ENCODE results near the gene GSG1L. TPM values are rescaled to one million over a fixed set of nuclear protein-coding genes. Genes with fewer than 3 reads are reported as not detected.

The GSG1L gene
- total and polyA plus RNA-seq, 2 experiments from 2014 or later: not detected

- Histone ChIP-seq H3K79me2 (no peaks in the 10 kb centered on the region), H3K9me3 (ENCODE audit: low read depth) (no peaks in the 10 kb centered on the region), H3K4me3 (no peak overlapping the region), H3K27ac (no peak overlapping the region), H3K36me3 (replicated peaks; ENCODE audit: insufficient read depth, low read depth) (no peaks in the 10 kb centered on the region), H2AFZ (no peak overlapping the region), H3K9me2 (replicated peaks; ENCODE audit: insufficient read depth) (no peaks in the 10 kb centered on the region), H4K20me1 (ENCODE audit: insufficient read depth, poor library complexity, severe bottlenecking) (no peaks in the 10 kb centered on the region), H3K4me2 (no peak overlapping the region), H3K27me3 (no peaks in the 10 kb centered on the region), H3K4me1 (ENCODE audit: insufficient read depth) (no peaks in the 10 kb centered on the region)
- 80% methylated on average over 3 of the region's 3 CpGs for WGBS (ENCODE audit: low lambda C conversion rate, missing lambda C conversion rate)
- no peak for TF ChIP-seq EZH2phosphoT487 (IDR thresholded peaks at IDR 0.05; ENCODE audit: low read depth, severe bottlenecking, unreplicated experiment)
- TF ChIP-seq, protein P1, sequence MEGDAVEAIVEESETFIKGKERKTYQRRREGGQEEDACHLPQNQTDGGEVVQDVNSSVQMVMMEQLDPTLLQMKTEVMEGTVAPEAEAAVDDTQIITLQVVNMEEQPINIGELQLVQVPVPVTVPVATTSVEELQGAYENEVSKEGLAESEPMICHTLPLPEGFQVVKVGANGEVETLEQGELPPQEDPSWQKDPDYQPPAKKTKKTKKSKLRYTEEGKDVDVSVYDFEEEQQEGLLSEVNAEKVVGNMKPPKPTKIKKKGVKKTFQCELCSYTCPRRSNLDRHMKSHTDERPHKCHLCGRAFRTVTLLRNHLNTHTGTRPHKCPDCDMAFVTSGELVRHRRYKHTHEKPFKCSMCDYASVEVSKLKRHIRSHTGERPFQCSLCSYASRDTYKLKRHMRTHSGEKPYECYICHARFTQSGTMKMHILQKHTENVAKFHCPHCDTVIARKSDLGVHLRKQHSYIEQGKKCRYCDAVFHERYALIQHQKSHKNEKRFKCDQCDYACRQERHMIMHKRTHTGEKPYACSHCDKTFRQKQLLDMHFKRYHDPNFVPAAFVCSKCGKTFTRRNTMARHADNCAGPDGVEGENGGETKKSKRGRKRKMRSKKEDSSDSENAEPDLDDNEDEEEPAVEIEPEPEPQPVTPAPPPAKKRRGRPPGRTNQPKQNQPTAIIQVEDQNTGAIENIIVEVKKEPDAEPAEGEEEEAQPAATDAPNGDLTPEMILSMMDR (IDR thresholded peaks at IDR 0.05; ENCODE audit: poor library complexity): no peak
- TF ChIP-seq EZH2 (IDR thresholded peaks at IDR 0.05; ENCODE audit: borderline replicate concordance): no peak
- DNase-seq (ENCODE audit: low spot score): no peak
These were observed 41.8 kb upstream of the GSG1L start for GRCh38 chr16:28105297-28105696.

DNA sequence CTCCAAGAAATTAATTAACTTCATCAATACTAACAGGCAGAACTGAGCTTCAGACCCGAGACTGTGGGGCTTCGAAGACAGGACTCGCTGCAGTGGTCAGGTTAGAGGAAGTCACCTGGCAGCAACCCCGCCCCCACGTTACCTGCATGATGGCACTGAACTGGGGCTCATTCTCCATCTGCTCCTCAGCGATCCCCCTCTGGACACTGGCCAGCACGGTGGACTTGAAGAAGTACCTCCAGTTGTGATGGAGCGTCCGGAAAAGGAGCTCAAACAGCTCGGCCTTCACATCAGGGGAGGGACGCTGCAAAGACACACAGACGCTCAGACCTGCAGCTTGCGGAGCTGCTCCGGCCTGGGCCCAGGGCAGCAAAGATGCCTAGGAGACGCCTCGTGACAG lies 40.9 kb upstream of the GSG1L start:
- Histone ChIP-seq H3K9me3 (ENCODE audit: low read depth) (no peaks in the 10 kb centered on the region), H3K36me3 (replicated peaks; ENCODE audit: insufficient read depth, low read depth) (no peaks in the 10 kb centered on the region), H4K20me1 (ENCODE audit: insufficient read depth, poor library complexity, severe bottlenecking) (no peaks in the 10 kb centered on the region), H3K4me2 (no peak overlapping the region), H3K4me3 (no peak overlapping the region), H3K9me2 (replicated peaks; ENCODE audit: insufficient read depth) (no peaks in the 10 kb centered on the region), H3K27me3 (no peaks in the 10 kb centered on the region), H2AFZ (no peak overlapping the region), H3K4me1 (ENCODE audit: insufficient read depth) (no peaks in the 10 kb centered on the region), H3K27ac (no peak overlapping the region), H3K79me2 (no peaks in the 10 kb centered on the region)
- WGBS (ENCODE audit: low lambda C conversion rate, missing lambda C conversion rate): 94% methylated on average over 16 of the region's 16 CpGs
- no peak for TF ChIP-seq EZH2phosphoT487 (IDR thresholded peaks at IDR 0.05; ENCODE audit: low read depth, severe bottlenecking, unreplicated experiment)
- TF ChIP-seq EZH2 (IDR thresholded peaks at IDR 0.05; ENCODE audit: borderline replicate concordance): no peak
- TF ChIP-seq, protein P1 (IDR thresholded peaks at IDR 0.05; ENCODE audit: poor library complexity): no peak
- DNase-seq (ENCODE audit: low spot score): no peak

- no peak overlapping the region for H3K4me3 ChIP-seq
- no peak overlapping the region for H3K27ac ChIP-seq
- no peaks in the 10 kb centered on the region for H3K36me3 ChIP-seq (replicated peaks; ENCODE audit: insufficient read depth, low read depth)
- no peak overlapping the region for H2AFZ ChIP-seq
- H3K9me2 ChIP-seq (replicated peaks; ENCODE audit: insufficient read depth): no peaks in the 10 kb centered on the region
- H4K20me1 ChIP-seq (ENCODE audit: insufficient read depth, poor library complexity, severe bottlenecking): no peaks in the 10 kb centered on the region
- TF ChIP-seq EZH2 (IDR thresholded peaks at IDR 0.05; ENCODE audit: borderline replicate concordance) (no peak), EZH2phosphoT487 (IDR thresholded peaks at IDR 0.05; ENCODE audit: low read depth, severe bottlenecking, unreplicated experiment) (no peak)
- TF ChIP-seq, protein P1 (IDR thresholded peaks at IDR 0.05; ENCODE audit: poor library complexity): no peak
- no peaks in the 10 kb centered on the region for H3K9me3 ChIP-seq (ENCODE audit: low read depth)
- no peak overlapping the region for H3K4me2 ChIP-seq
- no peak for DNase-seq (ENCODE audit: low spot score)
- 96% methylated on average over 14 of the region's 14 CpGs for WGBS (ENCODE audit: low lambda C conversion rate, missing lambda C conversion rate)
- no peaks in the 10 kb centered on the region for H3K27me3 ChIP-seq
- no peaks in the 10 kb centered on the region for H3K79me2 ChIP-seq
- no peaks in the 10 kb centered on the region for H3K4me1 ChIP-seq (ENCODE audit: insufficient read depth)
These were observed 40.1 kb upstream of the GSG1L start for GRCh38 chr16:28103516-28104170.
